SK-N-MC (cell line): Measurements from ENCODE around the gene YJU2.
"Not testable (repeated sequence)": the region's sequence is repeated elsewhere in the genome, so short reads cannot be mapped to it uniquely, and the experiment has no call there.

Source experiments
- DNase-seq: peaks from one replicate; pipeline ENCODE4 v3.0.0-alpha.2; 2011; ENCODE audit warnings: low read depth, low spot score
- H3K27ac ChIP-seq: fragments of 200-600 bp; sonication (generic); 2 replicates; pipeline ENCODE4 v1.5.1; 2016; ENCODE audit warnings: mixed run types
- H3K36me3 ChIP-seq: fragments of 200-600 bp; sonication (generic); 2 replicates; pipeline ENCODE4 v1.6.1; 2017; ENCODE audit warnings: antibody characterized with exemption, low read length, mixed read lengths; ENCODE audit not compliant: insufficient read depth
- H3K4me3 ChIP-seq: fragments of 200-600 bp; sonication (generic); 2 replicates; pipeline ENCODE4 v1.5.1; 2016
- H3K9ac ChIP-seq: fragments of 200-600 bp; sonication (generic); 2 replicates; pipeline ENCODE4 v1.8.0; 2017; ENCODE audit warnings: mixed run types, mixed read lengths; ENCODE audit not compliant: insufficient read length
- H3K9me3 ChIP-seq: fragments of 200-600 bp; sonication (generic); 2 replicates; pipeline ENCODE4 v1.6.1; 2017; ENCODE audit warnings: low read depth, mild to moderate bottlenecking, antibody characterized with exemption, low read length, moderate library complexity, mixed read lengths
- EZH2 ChIP-seq: fragments of 200-600 bp; sonication (generic); IDR thresholded peaks from one replicate; pipeline ENCODE4 v1.6.1; 2017; ENCODE audit warnings: antibody characterized with exemption
- FOXP2 ChIP-seq: optimal IDR thresholded peaks from 2 replicates; pipeline ENCODE3; 2011; ENCODE audit warnings: mild to moderate bottlenecking, moderate library complexity; ENCODE audit not compliant: insufficient read depth; ENCODE audit errors: extremely low read length, control extremely low read depth
- POLR2AphosphoS5 ChIP-seq: IDR thresholded peaks from 2 replicates; pipeline ENCODE4 v1.6.1; 2012; ENCODE audit warnings: mild to moderate bottlenecking, low read depth, low read length, borderline replicate concordance

The YJU2 gene

GRCh38 chr19:4268816-4269430 is 22.0 kb downstream of the YJU2 start:
- peaks cover 10% of the 10 kb centered on the region; the same call in 1 of the 2 replicates for H3K36me3 ChIP-seq
- H3K27ac ChIP-seq: no peak overlapping the region
- no peak for DNase-seq
- no peak overlapping the region for H3K4me3 ChIP-seq
- no peaks in the 10 kb centered on the region for H3K9me3 ChIP-seq
- no peak overlapping the region for H3K9ac ChIP-seq
- no peak for TF ChIP-seq POLR2AphosphoS5
- TF ChIP-seq EZH2: no peak
- TF ChIP-seq FOXP2: no peak

- Histone ChIP-seq H3K9me3 (no peaks in the 10 kb centered on the region), H3K27ac (no peak overlapping the region), H3K36me3 (peaks cover 6% of the 10 kb centered on the region; the same call in 1 of the 2 replicates), H3K4me3 (no peak overlapping the region), H3K9ac (no peak overlapping the region)
- DNase-seq: no peak
- TF ChIP-seq POLR2AphosphoS5 (no peak), EZH2 (no peak), FOXP2 (no peak)
Observed at GRCh38 chr19:4272894-4273293, 26.0 kb downstream of the YJU2 start.

DNA sequence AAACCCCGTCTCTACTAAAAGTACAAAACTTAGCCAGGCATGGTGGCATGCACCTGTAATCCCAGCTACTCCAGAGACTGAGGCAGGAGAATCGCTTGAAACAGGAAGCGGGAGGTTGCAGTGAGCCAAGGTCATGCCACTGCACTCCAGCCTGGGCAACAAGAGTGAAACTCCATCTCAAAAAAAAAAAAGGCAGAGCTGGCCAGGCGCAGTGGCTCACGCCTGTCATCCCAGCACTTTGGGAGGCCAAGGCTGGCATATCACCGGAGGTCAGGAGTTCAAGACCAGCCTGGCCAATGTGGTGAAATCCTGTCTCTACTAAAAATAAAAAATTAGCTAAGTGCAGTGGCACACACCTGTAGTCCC is 27.4 kb downstream of the YJU2 start:
- not testable (repeated sequence) for H3K9ac ChIP-seq, H3K36me3 ChIP-seq, H3K27ac ChIP-seq, DNase-seq, H3K9me3 ChIP-seq, H3K4me3 ChIP-seq

DNA sequence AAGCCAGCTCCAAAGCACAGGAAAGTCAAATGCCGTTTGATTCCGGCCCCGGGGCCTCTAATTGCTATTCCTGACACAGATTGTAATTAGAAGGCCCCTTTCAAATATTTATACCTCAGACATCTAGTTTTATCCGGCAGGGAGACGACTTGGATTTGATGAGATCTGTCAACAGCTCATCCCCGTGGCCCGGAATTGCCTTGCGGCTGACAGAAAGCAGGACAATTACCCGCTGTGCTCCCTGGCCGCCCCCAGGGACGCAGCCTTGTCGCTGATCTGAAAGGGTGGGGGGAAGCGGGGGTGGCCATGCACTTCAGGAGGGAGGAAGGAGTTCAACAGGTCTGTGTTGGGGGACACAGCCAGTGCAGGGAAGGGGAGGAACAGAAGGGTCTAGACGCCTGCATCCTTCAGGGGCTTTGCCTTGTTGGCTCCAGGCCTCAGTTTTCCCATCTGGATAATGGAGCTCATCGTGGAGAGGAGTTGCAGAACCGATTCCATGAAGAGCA is 30.4 kb downstream of the YJU2 start:
- Histone ChIP-seq H3K9ac (no peak overlapping the region), H3K9me3 (no peaks in the 10 kb centered on the region), H3K4me3 (no peak overlapping the region), H3K36me3 (no peaks in the 10 kb centered on the region), H3K27ac (no peak overlapping the region)
- TF ChIP-seq EZH2 (no peak), POLR2AphosphoS5 (no peak), FOXP2 (no peak)
- no peak for DNase-seq

DNA sequence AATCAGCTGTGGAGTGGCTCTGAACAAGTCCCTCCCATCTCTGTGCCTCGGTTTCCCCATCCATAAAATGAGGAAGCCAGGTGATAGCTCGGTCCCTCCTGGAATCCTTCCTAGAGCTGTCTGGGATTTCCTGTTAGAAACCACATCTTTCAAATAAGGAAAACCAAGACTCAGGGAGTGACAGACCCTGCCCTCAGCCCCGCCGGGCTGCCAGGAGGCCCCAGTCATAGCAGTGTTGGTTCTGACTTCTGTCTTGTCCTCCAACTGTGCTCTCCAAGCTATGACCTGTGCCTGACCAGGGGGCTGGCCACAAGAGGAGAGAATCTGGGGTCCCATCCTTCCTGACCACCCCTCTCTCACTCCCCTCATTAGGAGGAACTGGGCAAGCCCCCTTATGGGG is 31.1 kb downstream of the YJU2 start:
- Histone ChIP-seq H3K36me3 (no peaks in the 10 kb centered on the region), H3K27ac (no peak overlapping the region), H3K9ac (no peak overlapping the region), H3K4me3 (no peak overlapping the region), H3K9me3 (no peaks in the 10 kb centered on the region)
- DNase-seq: no peak
- TF ChIP-seq FOXP2 (no peak), POLR2AphosphoS5 (no peak), EZH2 (no peak)

GRCh38 chr19:4278419-4279266 is 31.8 kb downstream of the YJU2 start, which contains the start of gene SHD:
SHD (plus strand) TSS chr19:4279266; CDS start chr19:4280064, 798 bp downstream.
- TF ChIP-seq POLR2AphosphoS5 (no peak), FOXP2 (no peak), EZH2 (no peak)
- no peak within 1 kb of the TSS for H3K4me3 ChIP-seq
- DNase-seq: no peak
- H3K9ac ChIP-seq: no peak within 1 kb of the TSS
- no peak within 1 kb of the TSS for H3K27ac ChIP-seq
- no peaks in the 10 kb centered on the region for H3K36me3 ChIP-seq
- no peaks in the 10 kb centered on the region for H3K9me3 ChIP-seq

DNA sequence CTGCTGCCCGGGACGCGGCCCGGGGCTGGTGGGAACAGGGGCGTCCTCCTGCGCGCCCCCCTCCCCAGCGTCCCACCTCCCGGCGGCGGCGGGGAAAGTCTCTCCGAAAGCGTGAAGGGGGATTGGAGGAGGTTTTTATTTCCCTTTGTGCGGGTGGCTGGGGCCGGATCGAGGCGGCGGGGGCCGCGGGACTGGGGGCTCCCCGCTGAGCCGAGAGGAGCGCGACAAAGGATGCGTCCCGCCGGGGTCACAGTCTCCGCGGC is 32.3 kb downstream of the YJU2 start:
- Histone ChIP-seq H3K27ac (no peak overlapping the region), H3K36me3 (no peaks in the 10 kb centered on the region), H3K9me3 (no peaks in the 10 kb centered on the region), H3K9ac (no peak overlapping the region), H3K4me3 (no peak overlapping the region)
- no peak for TF ChIP-seq FOXP2
- no peak for TF ChIP-seq EZH2
- no peak for TF ChIP-seq POLR2AphosphoS5
- no peak for DNase-seq

GRCh38 chr19:4279530-4280422 is 32.9 kb downstream of the YJU2 start:
- Histone ChIP-seq H3K4me3 (no peak overlapping the region), H3K27ac (no peak overlapping the region), H3K9ac (no peak overlapping the region), H3K9me3 (no peaks in the 10 kb centered on the region), H3K36me3 (no peaks in the 10 kb centered on the region)
- TF ChIP-seq POLR2AphosphoS5: no peak
- no peak for TF ChIP-seq EZH2
- no peak for TF ChIP-seq FOXP2
- no peak for DNase-seq
